Ramos (cell line): Measurements from ENCODE around the gene CADM2.
"Not testable (repeated sequence)": the region's sequence is repeated elsewhere in the genome, so short reads cannot be mapped to it uniquely, and the experiment has no call there.

Experiments
- in situ Hi-C: fragments of 300-500 bp; cut with MboI; formaldehyde crosslinking; loops from one replicate; pipeline ENCODE4 v1.14.3; 2022; ENCODE audit warnings: low sequenced_read_pairs; ENCODE audit not compliant: unreplicated experiment

The CADM2 gene

GRCh38 chr3:85054579-85054978 lies 95.8 kb downstream of the CADM2 start:
- in situ Hi-C loops, result no loop called here

- in situ Hi-C loops, result no loop called here
Observed at GRCh38 chr3:85068911-85069310, 110.1 kb downstream of the CADM2 start.

GRCh38 chr3:85074003-85074402 lies 115.2 kb downstream of the CADM2 start:
- in situ Hi-C loops, result no loop called here

GRCh38 chr3:85075663-85076062 lies 116.9 kb downstream of the CADM2 start:
- in situ Hi-C loops, result no loop called here

DNA sequence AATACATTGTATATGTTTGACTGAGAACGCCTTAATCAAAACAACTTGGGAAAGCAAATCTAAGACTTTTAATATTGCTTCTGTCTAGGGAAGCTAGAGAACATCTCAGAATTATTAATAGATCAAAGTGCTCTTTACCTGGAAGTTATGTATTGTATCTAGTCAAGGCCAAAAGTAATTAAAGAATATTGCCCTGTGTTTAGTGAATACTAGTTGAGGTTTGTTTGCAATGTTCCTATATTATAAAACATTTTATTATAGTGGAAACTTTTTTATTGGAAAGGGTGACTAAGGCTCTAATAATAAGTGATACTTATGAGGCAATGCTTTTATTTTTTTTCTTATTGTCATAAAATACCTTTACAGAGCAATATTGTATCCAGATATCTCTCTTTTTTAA lies 118.2 kb downstream of the CADM2 start:
- in situ Hi-C loops, result no loop called here

GRCh38 chr3:85081191-85081906 lies 122.6 kb downstream of the CADM2 start:
- in situ Hi-C loops, result no loop called here

DNA sequence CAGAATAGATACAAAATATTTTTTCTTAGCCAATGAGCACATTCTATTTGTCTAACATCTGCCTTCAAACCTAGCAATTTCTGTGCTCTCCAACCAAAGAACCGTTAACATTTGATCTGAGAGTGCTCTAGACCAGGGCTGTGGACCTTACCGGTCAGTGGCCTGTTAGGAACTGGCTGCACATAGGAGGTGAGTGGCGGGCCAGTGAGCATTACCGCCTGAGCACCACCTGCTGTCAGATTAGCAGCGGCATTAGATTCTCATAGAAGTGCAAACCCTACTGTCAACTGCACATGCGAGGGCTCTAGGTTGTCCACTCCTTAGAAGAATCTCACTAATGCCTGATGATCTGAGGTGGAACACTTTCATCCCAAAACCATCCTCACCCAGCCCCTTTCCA lies 131.7 kb downstream of the CADM2 start:
- in situ Hi-C loops, result no loop called here

- in situ Hi-C loops, result no loop called here
Observed at GRCh38 chr3:85100316-85100715, 141.5 kb downstream of the CADM2 start.

DNA sequence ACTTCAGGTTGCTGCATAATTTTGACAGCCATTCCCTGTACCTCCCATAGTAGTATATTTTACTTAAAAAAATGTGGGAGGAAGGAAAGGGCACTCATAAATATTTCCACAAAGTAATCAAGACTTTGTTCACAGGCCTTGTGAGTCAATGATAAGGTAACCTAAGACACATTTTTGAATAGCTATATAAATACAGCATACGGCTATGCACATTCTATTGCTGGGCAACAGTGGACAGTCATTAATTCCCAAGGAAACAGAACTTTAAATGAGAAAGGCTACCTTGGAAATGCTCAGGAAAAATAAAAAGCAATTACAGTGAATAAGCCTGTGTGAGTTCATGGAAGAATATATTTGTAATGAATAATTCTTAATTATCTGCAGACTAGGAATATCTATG lies 144.0 kb downstream of the CADM2 start:
- in situ Hi-C loops, result no loop called here

DNA sequence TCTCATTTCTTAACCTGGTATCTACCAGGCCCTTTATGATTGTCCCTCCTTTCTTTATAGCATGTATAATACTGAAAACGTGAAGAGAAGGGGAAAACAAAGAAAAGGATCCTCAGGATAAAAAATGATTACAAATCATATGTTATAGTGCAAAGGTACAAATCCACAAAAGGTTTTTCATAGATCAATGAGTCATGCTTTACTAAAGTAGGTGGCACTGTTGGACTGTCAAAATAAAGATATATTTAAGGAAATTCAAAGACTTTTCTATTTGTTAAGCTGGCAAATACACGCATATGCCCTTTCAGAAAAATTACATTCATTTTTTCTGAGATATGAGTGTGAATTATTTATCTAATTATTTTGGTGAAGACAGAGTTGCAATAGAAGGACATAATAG lies 151.6 kb downstream of the CADM2 start:
- in situ Hi-C loops, result no loop called here

DNA sequence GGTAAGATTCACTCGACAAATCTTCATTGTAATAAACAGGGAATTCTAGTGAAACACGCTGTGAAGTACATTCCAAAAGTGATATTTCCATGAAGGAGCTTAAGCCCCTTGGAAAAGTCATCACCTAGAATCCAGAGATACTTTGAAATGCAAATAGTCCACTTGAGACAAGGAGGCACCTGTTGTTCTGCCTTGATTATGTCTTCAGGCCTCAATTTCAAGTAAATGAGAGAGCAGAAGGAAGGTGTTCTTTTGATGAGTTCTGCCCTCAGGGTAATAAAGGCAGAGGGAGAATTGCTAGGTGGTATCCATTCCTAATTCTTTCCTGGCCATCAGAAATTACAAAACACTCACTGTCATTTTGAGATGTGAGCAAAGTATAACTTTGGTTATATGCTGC lies 162.1 kb downstream of the CADM2 start:
- in situ Hi-C loops, result no loop called here

GRCh38 chr3:85132864-85133263 lies 174.1 kb downstream of the CADM2 start:
- in situ Hi-C loops, result not testable (repeated sequence)

GRCh38 chr3:85133691-85134420 lies 175.1 kb downstream of the CADM2 start:
- in situ Hi-C loops, result not testable (repeated sequence)

DNA sequence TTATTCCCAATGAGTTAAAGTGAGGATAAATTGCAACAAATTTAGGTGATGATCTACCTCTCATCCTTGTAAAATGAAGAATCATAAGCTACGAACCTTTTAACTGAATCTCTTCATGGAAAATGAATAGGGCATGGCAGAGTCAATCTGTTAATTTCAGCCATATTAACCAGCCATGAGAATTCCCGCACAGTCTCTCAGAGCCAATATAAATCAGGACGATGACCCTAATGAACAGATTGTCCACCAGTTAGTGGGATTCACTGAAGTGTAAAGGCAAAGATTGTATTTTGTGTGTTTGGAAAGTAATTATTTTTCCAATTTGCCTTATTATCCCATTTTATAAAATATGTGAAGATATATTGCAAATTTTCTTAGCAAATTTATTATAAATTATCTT lies 183.8 kb downstream of the CADM2 start:
- in situ Hi-C loops, result no loop called here

- in situ Hi-C loops, result no loop called here
Observed at GRCh38 chr3:85148036-85148435, 189.2 kb downstream of the CADM2 start.

DNA sequence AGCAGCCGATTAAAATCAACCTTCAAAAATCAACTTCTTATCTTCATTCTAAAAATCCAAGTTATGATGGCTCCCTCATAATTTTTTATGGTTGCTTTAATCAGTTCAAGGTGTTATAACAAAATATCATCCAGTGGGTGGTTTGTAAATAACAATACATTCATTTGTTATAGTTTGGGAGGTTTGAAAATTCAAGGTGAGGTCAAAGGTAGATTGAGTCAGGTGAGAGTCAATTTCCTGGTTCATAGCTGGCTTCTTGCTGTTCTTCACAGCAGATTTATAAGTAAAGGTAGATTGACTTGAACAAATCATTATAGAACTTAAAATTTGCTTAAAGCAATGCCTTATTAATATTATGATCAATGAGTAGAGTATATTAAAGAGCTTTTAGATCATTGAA lies 192.8 kb downstream of the CADM2 start:
- in situ Hi-C loops, result no loop called here

DNA sequence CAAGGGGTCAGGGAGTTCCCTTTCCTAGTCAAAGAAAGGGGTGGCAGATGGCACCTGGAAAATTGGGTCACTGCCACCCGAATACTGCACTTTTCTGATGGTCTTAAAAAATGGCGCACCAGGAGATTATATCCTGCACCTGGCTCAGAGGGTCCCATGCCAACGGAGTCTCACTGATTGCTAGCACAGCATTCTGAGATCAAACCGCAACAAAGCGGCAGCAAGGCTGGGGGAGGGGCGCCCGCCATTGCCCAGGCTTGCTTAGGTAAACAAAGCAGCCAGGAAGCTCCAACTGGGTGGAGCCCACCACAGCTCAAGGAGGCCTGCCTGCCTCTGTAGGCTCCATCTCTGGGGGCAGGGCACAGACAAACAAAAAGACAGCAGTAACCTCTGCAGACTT lies 194.5 kb downstream of the CADM2 start:
- in situ Hi-C loops, result not testable (repeated sequence)

DNA sequence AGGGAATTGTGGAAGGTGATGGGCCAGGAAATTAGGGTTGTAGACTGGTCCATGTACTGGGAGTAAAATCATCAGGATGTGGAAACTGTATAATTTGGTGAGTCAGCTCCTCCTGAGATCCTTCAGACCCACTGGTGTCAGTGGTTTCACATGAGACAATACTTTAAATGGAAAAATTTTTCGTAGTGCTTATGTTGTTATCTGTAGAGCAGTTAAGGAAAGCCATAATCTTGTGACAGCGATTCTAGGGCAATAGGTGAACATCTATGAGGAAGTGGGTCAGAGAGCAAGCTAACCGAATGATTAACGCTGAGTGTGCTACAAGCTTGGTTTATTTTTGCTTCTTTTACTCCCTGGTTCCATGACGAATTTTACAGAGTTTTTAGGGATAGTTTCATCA lies 200.6 kb downstream of the CADM2 start:
- in situ Hi-C loops, result no loop called here

GRCh38 chr3:85161544-85161943 lies 202.8 kb downstream of the CADM2 start:
- in situ Hi-C loops, result no loop called here

DNA sequence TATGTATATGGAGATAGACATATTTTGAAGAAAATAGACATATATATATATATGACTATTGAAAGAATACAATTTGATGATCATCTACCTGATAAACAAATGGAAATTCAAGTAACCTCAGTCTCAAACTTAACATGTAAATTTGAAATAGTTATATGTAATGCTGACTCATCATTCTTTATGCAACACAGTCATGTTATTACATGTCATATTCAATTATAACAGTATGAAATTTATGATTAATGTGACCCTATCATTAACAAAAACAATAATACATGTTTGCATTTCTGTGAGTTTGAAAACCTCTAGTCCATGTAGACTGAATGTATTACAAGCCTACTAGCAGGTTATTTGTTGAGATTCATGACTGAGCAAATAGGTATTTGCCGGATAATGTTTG lies 204.1 kb downstream of the CADM2 start:
- in situ Hi-C loops, result no loop called here

GRCh38 chr3:85164436-85164835 lies 205.6 kb downstream of the CADM2 start:
- in situ Hi-C loops, result no loop called here

- in situ Hi-C loops, result no loop called here
Observed at GRCh38 chr3:85167576-85167975, 208.8 kb downstream of the CADM2 start.
